GM21526 (cell line): ENCODE measurements around the gene SPATA46.
"Not testable (repeated sequence)": the region's sequence is repeated elsewhere in the genome, so short reads cannot be mapped to it uniquely, and the experiment has no call there.

Source experiments
- ATAC-seq: cut with Tn5 transposase; IDR thresholded peaks from one replicate; pipeline ENCODE4 v1.9.1; 2021; ENCODE audit warnings: moderate library complexity; ENCODE audit not compliant: unreplicated experiment, low FRiP score

Gene SPATA46

GRCh38 chr1:162376691-162377090 is at the start of gene SPATA46:
SPATA46 (minus strand) TSS chr1:162376854; CDS start chr1:162376790, 64 bp downstream.
- no peak for ATAC-seq

GRCh38 chr1:162422662-162423375 is 46.2 kb upstream of the SPATA46 start:
- no peak for ATAC-seq

- no peak for ATAC-seq
Measured at GRCh38 chr1:162421258-162422164, 44.9 kb upstream of the SPATA46 start.

GRCh38 chr1:162420120-162420519 is 43.5 kb upstream of the SPATA46 start:
- no peak for ATAC-seq

- not testable (repeated sequence) for ATAC-seq
Measured at GRCh38 chr1:162419450-162419931, 42.8 kb upstream of the SPATA46 start.

GRCh38 chr1:162418584-162418983 is 41.9 kb upstream of the SPATA46 start:
- ATAC-seq, result not testable (repeated sequence)

GRCh38 chr1:162417650-162418049 is 41.0 kb upstream of the SPATA46 start:
- no peak for ATAC-seq

- ATAC-seq, result no peak
Measured at GRCh38 chr1:162416909-162417308, 40.3 kb upstream of the SPATA46 start.

GRCh38 chr1:162416215-162416614 is 39.6 kb upstream of the SPATA46 start:
- no peak for ATAC-seq

- no peak for ATAC-seq
Measured at GRCh38 chr1:162412002-162412401, 35.3 kb upstream of the SPATA46 start, which contains the start of gene SH2D1B. SH2D1B (minus strand) TSS chr1:162412136; CDS start chr1:162412016, 120 bp downstream.

GRCh38 chr1:162407539-162407938 is 30.9 kb upstream of the SPATA46 start:
- no peak for ATAC-seq

GRCh38 chr1:162406811-162407210 is 30.2 kb upstream of the SPATA46 start:
- no peak for ATAC-seq

GRCh38 chr1:162405800-162406199 is 29.1 kb upstream of the SPATA46 start:
- no peak for ATAC-seq

GRCh38 chr1:162404550-162405160 is 28.0 kb upstream of the SPATA46 start:
- no peak for ATAC-seq

GRCh38 chr1:162400790-162401355 is 24.2 kb upstream of the SPATA46 start:
- no peak for ATAC-seq

GRCh38 chr1:162398999-162399580 is 22.4 kb upstream of the SPATA46 start:
- ATAC-seq, result no peak

GRCh38 chr1:162397943-162398560 is 21.4 kb upstream of the SPATA46 start:
- no peak for ATAC-seq

GRCh38 chr1:162397039-162397448 is 20.4 kb upstream of the SPATA46 start:
- ATAC-seq, result no peak

GRCh38 chr1:162396201-162396906 is 19.7 kb upstream of the SPATA46 start:
- no peak for ATAC-seq
